Breast epithelium (tissue), 4 donors: ENCODE results near the gene RBP3. TPM values are rescaled to one million over a fixed set of nuclear protein-coding genes. Genes with fewer than 3 reads are reported as not detected.

Experiments
- DNase-seq, 2 donors: peaks; one replicate each; pipeline ENCODE4 v3.0.0-alpha.2; 2019; ENCODE audit warnings: low spot score in 2 of 2
- H3K27ac ChIP-seq, 2 donors: fragments of 200-600 bp; sonication (generic) in 1 of 2; one replicate each; pipeline ENCODE4 v1.5.1; 2016 to 2019; ENCODE audit warnings: mild to moderate bottlenecking in 1 of 2
- H3K27me3 ChIP-seq, 2 donors: fragments of 200-600 bp; sonication (generic) in 1 of 2; one replicate each; pipeline versions ENCODE4 v1.5.1 to v1.6.0; 2017 to 2019; ENCODE audit warnings: control low read depth in 1 of 2, mild to moderate bottlenecking in 1 of 2
- H3K36me3 ChIP-seq: fragments of 200-600 bp; one replicate; pipeline ENCODE4 v1.5.1; 2019
- H3K4me1 ChIP-seq, 2 donors: fragments of 200-600 bp; sonication (generic); one replicate each; pipeline ENCODE4 v1.5.1; 2016 to 2019; ENCODE audit warnings: control low read depth in 1 of 2
- H3K4me3 ChIP-seq, 3 donors: fragments of 200-600 bp; sonication (generic); 1 replicate in 2 of 3; 2 replicates in 1 of 3; pipeline ENCODE4 v1.5.1; 2016 to 2019; ENCODE audit warnings: mild to moderate bottlenecking in 3 of 3, moderate library complexity in 2 of 3
- H3K9me3 ChIP-seq, 2 donors: fragments of 200-600 bp; sonication (generic) in 1 of 2; one replicate each; pipeline ENCODE4 v1.5.1; 2016 to 2019; ENCODE audit warnings: control low read depth in 1 of 2
- POLR2A ChIP-seq: fragments of 450-650 bp; IDR thresholded peaks from one replicate; pipeline ENCODE4 v1.6.1; 2016; ENCODE audit warnings: antibody characterized with exemption, mild to moderate bottlenecking, moderate library complexity
- POLR2AphosphoS5 ChIP-seq, 3 donors: sonication (generic); formaldehyde crosslinking; IDR thresholded peaks; one replicate each; pipeline ENCODE4 v1.6.1; 2017; ENCODE audit warnings: antibody characterized with exemption in 3 of 3
- intact Hi-C: fragments of 100-400 bp; cut with DNase I; formaldehyde crosslinking; loops from one replicate; pipeline ENCODE4 v1.15.1; 2023; ENCODE audit warnings: low total_unique reads
- total RNA-seq, 3 donors: library from RNA; depleted of rRNA; stranded (reverse); fragments of >200 nt; gene quantifications; one replicate each; pipeline ENCODE4 v1.1.0, GENCODE V29; 2016
- TF ChIP-seq, protein P1 (sequence below), 3 donors: fragments of 450-650 bp; IDR thresholded peaks; one replicate each; pipeline ENCODE4 v1.5.1; 2016 to 2017; ENCODE audit warnings: antibody characterized with exemption in 3 of 3, mild to moderate bottlenecking in 3 of 3, moderate library complexity in 3 of 3

The RBP3 gene
- total RNA-seq, 3 donors from 2014 or later = not detected

DNA sequence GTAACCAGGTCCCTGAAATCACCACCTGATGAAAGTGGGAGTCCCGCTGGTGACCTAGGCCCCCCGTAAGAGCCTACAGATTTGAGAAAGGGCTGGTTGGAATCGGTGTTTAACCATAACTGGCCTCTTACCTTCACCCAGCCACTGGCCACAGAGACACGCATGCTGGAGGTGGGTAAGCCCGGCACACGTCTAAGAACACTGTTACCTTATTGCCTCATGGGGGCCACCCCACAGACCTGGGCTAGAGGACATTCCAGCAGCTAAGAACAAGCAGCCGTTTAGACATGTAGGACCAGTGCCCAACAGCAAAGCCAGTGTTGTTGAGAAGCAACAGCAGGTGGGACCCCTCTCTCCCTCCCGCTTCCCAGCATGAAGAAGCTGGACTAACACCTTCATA is 28.4 kb upstream of the RBP3 start:
- Histone ChIP-seq H3K4me1 (no peaks in the 10 kb centered on the region), H3K9me3 (no peaks in the 10 kb centered on the region), H3K36me3 (no peaks in the 10 kb centered on the region), H3K27me3 (no peaks in the 10 kb centered on the region), H3K4me3 (no peak overlapping the region), H3K27ac (no peak overlapping the region)
- TF ChIP-seq POLR2A (no peak), POLR2AphosphoS5 (IDR thresholded peaks at IDR 0.05) (no peak)
- TF ChIP-seq, protein P1, sequence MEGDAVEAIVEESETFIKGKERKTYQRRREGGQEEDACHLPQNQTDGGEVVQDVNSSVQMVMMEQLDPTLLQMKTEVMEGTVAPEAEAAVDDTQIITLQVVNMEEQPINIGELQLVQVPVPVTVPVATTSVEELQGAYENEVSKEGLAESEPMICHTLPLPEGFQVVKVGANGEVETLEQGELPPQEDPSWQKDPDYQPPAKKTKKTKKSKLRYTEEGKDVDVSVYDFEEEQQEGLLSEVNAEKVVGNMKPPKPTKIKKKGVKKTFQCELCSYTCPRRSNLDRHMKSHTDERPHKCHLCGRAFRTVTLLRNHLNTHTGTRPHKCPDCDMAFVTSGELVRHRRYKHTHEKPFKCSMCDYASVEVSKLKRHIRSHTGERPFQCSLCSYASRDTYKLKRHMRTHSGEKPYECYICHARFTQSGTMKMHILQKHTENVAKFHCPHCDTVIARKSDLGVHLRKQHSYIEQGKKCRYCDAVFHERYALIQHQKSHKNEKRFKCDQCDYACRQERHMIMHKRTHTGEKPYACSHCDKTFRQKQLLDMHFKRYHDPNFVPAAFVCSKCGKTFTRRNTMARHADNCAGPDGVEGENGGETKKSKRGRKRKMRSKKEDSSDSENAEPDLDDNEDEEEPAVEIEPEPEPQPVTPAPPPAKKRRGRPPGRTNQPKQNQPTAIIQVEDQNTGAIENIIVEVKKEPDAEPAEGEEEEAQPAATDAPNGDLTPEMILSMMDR (IDR thresholded peaks at IDR 0.05) = no peak
- intact Hi-C loops = no loop called here
- DNase-seq = no peak

- Histone ChIP-seq H3K36me3 (no peaks in the 10 kb centered on the region), H3K4me1 (no peaks in the 10 kb centered on the region), H3K27ac (no peak overlapping the region), H3K4me3 (no peak overlapping the region), H3K9me3 (no peaks in the 10 kb centered on the region), H3K27me3 (no peaks in the 10 kb centered on the region)
- no peak for DNase-seq
- intact Hi-C loops = no loop called here
- TF ChIP-seq POLR2A (no peak), POLR2AphosphoS5 (IDR thresholded peaks at IDR 0.05) (no peak)
- TF ChIP-seq, protein P1 (IDR thresholded peaks at IDR 0.05) = no peak
Observed at GRCh38 chr10:47320812-47321211, 27.4 kb upstream of the RBP3 start.

- intact Hi-C loops = no loop called here
- no peak for TF ChIP-seq POLR2A
- TF ChIP-seq POLR2AphosphoS5 (IDR thresholded peaks at IDR 0.05) = no peak
- TF ChIP-seq, protein P1 (IDR thresholded peaks at IDR 0.05) = no peak
- H3K4me3 ChIP-seq = no peak overlapping the region
- no peaks in the 10 kb centered on the region for H3K4me1 ChIP-seq
- no peaks in the 10 kb centered on the region for H3K27me3 ChIP-seq
- no peaks in the 10 kb centered on the region for H3K36me3 ChIP-seq
- DNase-seq = no peak
- H3K27ac ChIP-seq = no peak overlapping the region
- no peaks in the 10 kb centered on the region for H3K9me3 ChIP-seq
Observed at GRCh38 chr10:47321521-47322195, 26.5 kb upstream of the RBP3 start.

- Histone ChIP-seq H3K4me3 (no peak within 1 kb of the TSS), H3K36me3 (no peaks in the 10 kb centered on the region), H3K9me3 (no peaks in the 10 kb centered on the region), H3K27me3 (no peaks in the 10 kb centered on the region), H3K27ac (no peak within 1 kb of the TSS), H3K4me1 (no peaks in the 10 kb centered on the region)
- no peak for DNase-seq
- TF ChIP-seq, protein P1 (IDR thresholded peaks at IDR 0.05) = no peak
- no peak for TF ChIP-seq POLR2A
- TF ChIP-seq POLR2AphosphoS5 (IDR thresholded peaks at IDR 0.05) = no peak
- intact Hi-C loops = no loop called here
Observed at GRCh38 chr10:47322300-47323061, 25.7 kb upstream of the RBP3 start, which contains the start of gene GDF2. Gene GDF2, plus strand, starts transcription at chr10:47322454. Its CDS starts 215 bp downstream, at chr10:47322669.

DNA sequence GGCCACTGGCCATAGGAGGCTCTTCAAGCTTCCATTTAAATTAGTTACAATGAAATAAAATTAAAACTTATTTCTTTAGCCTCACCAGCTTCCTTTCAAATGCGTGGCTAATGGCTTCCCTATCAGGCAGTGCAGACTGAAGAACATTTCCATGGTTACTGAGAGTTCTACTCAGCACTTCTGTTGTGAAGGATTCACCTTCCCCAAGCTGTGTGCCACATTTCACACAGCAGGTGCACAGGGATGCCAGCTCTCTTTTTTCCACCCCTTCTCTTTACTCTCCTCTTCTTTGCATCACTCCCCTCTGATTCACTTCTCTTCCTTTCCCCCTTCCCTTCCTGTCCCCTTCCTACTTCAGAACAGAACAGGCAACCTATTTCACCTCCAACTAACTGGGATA is 25.1 kb upstream of the RBP3 start:
- DNase-seq = no peak
- TF ChIP-seq, protein P1 (IDR thresholded peaks at IDR 0.05) = no peak
- TF ChIP-seq POLR2A (no peak), POLR2AphosphoS5 (IDR thresholded peaks at IDR 0.05) (no peak)
- H3K4me1 ChIP-seq = no peaks in the 10 kb centered on the region
- no peaks in the 10 kb centered on the region for H3K9me3 ChIP-seq
- H3K27me3 ChIP-seq = no peaks in the 10 kb centered on the region
- intact Hi-C loops = no loop called here
- no peak overlapping the region for H3K4me3 ChIP-seq
- no peak overlapping the region for H3K27ac ChIP-seq
- no peaks in the 10 kb centered on the region for H3K36me3 ChIP-seq
